Activated naive CD4-positive, alpha-beta T cell treated with anti-CD3 and anti-CD28 coated beads, Interleukin-2, amount 50 U/mL, for 24 hours (primary cell): ENCODE results near the gene RANBP1.

ENCODE experiments used
- H3K27ac Mint-ChIP-seq: one replicate; pipeline ENCODE4 v1.8.0; 2021; ENCODE audit warnings: mild to moderate bottlenecking, mixed read lengths
- H3K27me3 Mint-ChIP-seq: one replicate; pipeline ENCODE4 v1.8.0; 2021; ENCODE audit warnings: mixed read lengths
- H3K36me3 Mint-ChIP-seq: one replicate; pipeline ENCODE4 v1.8.0; 2021; ENCODE audit warnings: mixed read lengths
- H3K4me1 Mint-ChIP-seq: one replicate; pipeline ENCODE4 v1.8.0; 2021; ENCODE audit warnings: mixed read lengths
- H3K4me3 Mint-ChIP-seq: one replicate; pipeline ENCODE4 v1.8.0; 2021; ENCODE audit warnings: mild to moderate bottlenecking, mixed read lengths
- H3K9me3 Mint-ChIP-seq: one replicate; pipeline ENCODE4 v1.8.0; 2021; ENCODE audit warnings: mixed read lengths

RANBP1 gene

DNA sequence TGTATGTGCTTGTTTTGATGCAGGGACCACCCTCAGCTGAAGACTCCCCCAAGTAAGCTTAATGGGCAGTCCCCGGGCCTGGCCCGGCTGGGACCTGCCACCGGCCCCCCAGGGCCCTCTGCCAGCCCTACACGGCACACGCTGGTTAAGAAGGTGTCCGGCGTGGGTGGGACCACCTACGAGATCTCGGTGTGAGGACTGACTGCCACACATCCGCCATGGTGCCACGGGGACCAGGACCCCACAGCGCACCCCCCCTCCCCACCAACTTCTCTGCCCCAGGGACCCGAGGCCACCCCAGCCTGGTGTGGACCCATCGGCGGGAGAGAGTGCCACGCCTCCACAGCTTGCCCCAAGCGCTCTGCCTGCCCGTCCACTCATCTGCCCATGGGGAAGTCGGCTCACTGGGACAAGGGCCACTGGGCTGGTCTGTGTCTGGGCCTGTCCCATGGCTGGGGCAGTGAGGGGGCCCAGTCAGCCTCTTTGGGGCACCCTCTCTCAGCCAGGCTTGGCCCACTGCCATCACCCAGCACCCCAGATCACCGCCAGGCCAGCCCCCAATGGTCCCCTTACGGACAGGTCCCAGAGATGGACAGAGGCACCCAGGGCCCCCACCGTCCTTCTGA is 29.4 kb downstream of the RANBP1 start:
- H3K27me3 Mint-ChIP-seq = no peaks in the 10 kb centered on the region
- H3K4me1 Mint-ChIP-seq = no peaks in the 10 kb centered on the region

DNA sequence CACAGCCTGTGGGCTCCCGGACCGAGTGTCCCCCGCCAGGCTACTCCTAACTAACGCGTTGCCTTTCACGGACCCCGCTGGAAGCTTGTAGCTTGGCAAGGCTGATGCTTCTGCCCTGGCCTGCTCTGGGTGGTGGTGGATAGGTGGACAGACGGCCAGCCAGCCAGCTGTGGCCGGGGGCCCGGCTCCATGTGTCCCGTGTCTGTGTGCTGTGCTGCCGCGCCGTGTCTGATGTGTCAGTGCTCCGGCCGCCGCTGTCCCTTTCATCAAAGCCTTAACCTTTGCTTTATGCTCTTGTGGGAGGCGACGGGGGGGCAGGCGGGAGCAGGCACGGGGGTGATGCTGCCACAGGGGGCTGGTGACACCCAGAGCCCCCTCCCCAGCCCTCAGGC is 29.9 kb downstream of the RANBP1 start:
- Mint-ChIP-seq H3K36me3 (no peaks in the 10 kb centered on the region), H3K27ac (no peak overlapping the region), H3K27me3 (no peaks in the 10 kb centered on the region), H3K9me3 (no peaks in the 10 kb centered on the region), H3K4me1 (no peaks in the 10 kb centered on the region), H3K4me3 (no peak overlapping the region)

More for the DNA sequence above, 29.4 kb downstream of the RANBP1 start:
- H3K27ac Mint-ChIP-seq = no peak overlapping the region
- no peaks in the 10 kb centered on the region for H3K9me3 Mint-ChIP-seq
- no peak overlapping the region for H3K4me3 Mint-ChIP-seq
- no peaks in the 10 kb centered on the region for H3K36me3 Mint-ChIP-seq

DNA sequence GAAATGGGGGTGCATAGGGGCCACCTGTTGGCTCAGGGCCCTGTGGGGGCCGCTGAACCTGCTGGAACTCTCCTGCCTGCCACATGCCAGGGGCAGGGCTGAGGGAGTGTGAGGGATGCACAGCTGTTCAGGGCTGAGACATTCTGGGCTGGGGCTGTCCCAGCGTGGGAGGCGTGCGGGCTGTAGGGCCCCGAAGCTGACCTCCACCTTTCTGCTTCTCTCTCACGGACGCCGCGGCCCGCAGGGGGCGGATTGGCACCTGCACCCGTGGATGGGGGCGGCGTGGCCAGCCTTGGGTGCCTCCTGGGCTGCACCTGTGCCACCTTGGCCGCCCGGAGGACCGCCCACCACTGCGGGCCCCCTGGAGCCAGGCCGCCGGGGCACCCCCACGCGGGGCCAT is 30.9 kb downstream of the RANBP1 start:
- H3K36me3 Mint-ChIP-seq = no peaks in the 10 kb centered on the region
- no peaks in the 10 kb centered on the region for H3K4me1 Mint-ChIP-seq
- H3K9me3 Mint-ChIP-seq = no peaks in the 10 kb centered on the region
- H3K4me3 Mint-ChIP-seq = no peak overlapping the region
- H3K27me3 Mint-ChIP-seq = no peaks in the 10 kb centered on the region
- H3K27ac Mint-ChIP-seq = no peak overlapping the region

DNA sequence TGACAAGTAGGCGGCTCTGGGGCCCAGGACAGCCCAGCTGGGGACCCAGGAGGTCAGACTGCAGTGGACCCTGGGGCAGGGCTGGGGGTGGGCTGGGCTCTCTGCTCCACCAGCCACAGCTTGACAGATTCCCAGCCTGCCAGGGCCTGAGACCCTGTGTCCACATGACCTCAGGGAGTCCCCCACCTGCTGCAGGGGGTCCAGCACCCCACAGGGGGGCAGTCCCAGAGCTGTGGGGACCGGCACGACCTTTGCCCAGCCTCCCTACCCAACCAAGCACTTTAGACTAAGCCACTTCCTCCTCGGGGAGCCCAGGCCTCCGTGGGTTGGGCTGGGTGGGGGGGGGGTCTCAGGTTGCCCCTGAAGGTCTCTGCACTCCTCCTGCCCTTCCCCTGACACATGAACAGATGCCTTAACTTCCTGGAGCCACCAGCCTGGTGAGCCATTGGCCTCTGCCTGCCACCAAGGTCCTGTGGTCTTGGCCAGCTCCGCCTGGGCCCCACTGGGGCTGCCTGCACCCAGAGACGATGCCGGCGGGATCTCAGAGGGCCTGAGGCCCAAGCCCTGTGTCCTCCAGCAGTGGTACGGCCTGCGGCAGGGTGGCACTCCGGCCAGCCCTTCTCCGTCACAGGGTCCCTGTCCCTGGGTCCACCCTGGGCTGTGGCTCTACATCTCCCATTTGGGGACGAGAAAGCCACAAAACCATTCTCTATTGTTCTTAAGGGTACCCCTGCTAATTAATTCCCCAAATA is 31.5 kb downstream of the RANBP1 start:
- no peaks in the 10 kb centered on the region for H3K4me1 Mint-ChIP-seq
- H3K27me3 Mint-ChIP-seq = no peaks in the 10 kb centered on the region
- H3K4me3 Mint-ChIP-seq = no peak overlapping the region
- no peaks in the 10 kb centered on the region for H3K36me3 Mint-ChIP-seq
- no peak overlapping the region for H3K27ac Mint-ChIP-seq
- no peaks in the 10 kb centered on the region for H3K9me3 Mint-ChIP-seq

DNA sequence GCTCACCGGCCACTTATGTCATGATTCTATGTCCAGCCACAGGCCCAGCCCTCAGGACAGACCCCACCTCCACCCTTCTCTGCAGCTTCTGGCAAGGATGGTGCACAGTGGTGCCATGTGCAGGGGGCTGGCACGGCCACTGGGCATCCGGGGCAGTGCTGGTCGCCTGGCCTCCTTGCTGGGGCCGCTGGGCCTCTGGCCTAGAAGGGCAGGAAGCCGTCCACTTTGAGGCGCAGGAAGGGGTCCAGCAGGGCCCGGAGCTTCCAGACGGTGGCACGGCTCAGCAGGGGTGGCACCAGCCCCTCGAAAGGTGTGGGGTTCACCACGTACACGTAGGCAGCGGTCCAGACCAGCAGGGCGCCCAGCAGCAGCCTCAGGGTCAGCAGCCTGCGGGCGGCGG is 32.5 kb downstream of the RANBP1 start:
- H3K27ac Mint-ChIP-seq = no peak overlapping the region
- H3K4me3 Mint-ChIP-seq = no peak overlapping the region
- no peaks in the 10 kb centered on the region for H3K36me3 Mint-ChIP-seq
- no peaks in the 10 kb centered on the region for H3K27me3 Mint-ChIP-seq
- no peaks in the 10 kb centered on the region for H3K9me3 Mint-ChIP-seq
- H3K4me1 Mint-ChIP-seq = no peaks in the 10 kb centered on the region

DNA sequence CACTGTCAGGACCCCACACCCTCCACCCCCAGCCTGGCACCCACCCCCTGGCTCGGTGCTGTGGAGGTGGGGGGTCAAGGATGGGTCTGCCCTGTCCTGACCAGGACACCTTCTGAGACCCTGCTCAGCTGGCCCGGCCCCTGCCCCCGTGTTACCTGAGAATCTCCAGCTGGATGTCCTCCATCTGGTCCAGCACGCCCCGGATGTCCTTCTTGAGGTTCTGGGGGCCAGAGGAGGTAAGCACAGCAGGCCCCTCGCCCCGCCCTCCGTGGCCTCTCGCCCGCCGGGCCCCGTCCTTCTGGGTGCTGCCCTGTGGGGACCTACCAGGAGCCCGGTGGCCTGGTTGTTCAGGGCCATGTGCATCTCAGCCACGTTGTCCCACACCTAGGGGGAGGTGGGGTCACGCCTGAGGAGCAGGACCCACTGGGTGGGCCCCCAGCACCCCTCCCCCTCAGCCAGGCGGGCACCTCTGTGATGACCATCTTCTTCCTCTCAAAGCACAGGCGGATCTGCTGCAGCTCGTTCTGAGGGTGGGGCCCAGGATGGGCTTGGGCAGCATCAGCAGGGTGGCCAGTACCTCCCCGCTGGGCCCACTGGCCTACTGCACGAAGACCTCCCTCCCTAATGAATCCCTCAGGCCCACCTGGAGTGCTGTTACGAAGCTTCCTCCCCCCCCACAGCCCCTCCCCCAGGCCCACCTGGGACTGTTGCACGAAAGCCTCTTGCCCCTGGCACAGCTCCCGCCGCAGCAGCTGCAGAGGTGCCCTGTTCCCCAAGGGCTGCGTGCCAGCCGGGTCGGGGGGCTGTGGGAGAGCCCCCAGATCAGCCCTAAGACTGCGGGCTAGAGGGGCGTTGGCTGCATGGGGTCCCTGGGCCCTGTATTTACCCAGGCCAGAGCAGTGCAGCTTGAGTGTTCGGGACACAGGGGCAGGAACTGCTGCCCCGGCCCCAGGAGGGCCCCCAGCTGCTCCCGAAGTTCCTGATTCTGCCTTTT is 33.6 kb downstream of the RANBP1 start:
- H3K9me3 Mint-ChIP-seq = no peaks in the 10 kb centered on the region
- H3K36me3 Mint-ChIP-seq = no peaks in the 10 kb centered on the region
- no peaks in the 10 kb centered on the region for H3K27me3 Mint-ChIP-seq
- H3K27ac Mint-ChIP-seq = no peak overlapping the region
- H3K4me3 Mint-ChIP-seq = no peak overlapping the region
- no peaks in the 10 kb centered on the region for H3K4me1 Mint-ChIP-seq

DNA sequence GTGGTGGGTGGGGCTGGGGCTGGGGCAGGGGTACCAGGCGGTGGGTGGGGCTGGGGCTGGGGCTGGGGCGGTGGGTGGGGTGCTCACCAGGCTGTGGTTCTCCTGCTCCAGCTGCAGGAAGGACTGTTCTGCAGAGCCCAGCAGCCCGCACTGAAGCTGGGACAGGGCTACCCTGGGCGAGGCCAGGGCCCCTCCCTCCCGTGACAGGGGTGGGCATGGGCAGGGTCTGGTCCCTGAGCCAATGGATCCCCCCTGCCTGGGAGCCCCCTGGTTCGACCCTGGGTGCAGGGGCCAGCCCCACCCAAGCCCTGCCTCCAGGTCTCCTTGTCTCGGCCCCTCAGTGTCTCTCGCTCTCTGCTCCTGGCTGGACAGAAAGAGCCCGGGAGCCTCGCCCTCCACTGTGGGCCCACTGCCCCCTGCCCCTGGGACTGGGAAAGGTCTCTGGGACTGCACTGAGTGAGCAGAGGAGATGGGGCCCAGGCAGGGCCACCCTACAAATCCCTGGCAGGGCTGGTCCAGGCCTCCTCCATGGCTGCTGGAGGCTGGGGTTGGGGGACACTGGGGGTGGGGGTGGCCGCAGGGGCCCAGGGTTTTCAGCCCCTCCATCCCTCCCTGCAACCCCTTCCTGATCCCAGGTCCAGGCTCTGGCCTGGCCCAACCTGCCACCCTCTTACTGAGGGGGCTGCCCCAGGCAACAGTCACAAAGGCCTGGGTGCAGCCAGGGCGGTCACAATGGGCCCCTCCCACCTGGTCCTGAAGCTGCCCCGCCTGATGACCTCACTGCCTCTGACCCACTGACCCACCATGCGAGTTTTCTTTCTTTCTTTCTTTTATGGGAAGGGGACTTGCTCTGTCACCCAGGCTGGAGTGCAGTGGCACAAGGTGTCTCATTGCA is 34.7 kb downstream of the RANBP1 start, which contains the start of gene CCDC188:
TSS of gene CCDC188 (minus strand) at position 675 of the 895 bp plus-strand sequence. CDS start at position 606, 69 bp downstream.
- no peak within 1 kb of the TSS for H3K27ac Mint-ChIP-seq
- H3K4me1 Mint-ChIP-seq = no peaks in the 10 kb centered on the region
- H3K36me3 Mint-ChIP-seq = no peaks in the 10 kb centered on the region

DNA sequence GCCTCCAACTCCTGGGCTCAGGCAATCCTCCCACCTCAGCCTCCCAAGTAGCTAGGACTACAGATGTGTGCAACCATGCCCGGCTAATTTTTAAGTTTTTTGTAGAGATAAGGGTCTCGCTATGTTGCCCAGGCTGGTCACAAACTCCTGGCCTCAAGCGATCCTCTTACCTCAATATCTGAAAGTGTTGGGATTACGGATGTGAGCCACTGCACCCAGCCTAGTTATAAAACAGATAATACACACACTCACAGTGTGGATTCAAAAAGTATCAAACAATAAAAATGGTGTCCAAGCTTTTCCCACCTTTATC is 35.3 kb downstream of the RANBP1 start:
- no peak overlapping the region for H3K27ac Mint-ChIP-seq
- no peaks in the 10 kb centered on the region for H3K36me3 Mint-ChIP-seq
- H3K4me3 Mint-ChIP-seq = no peak overlapping the region
- no peaks in the 10 kb centered on the region for H3K27me3 Mint-ChIP-seq
- no peaks in the 10 kb centered on the region for H3K9me3 Mint-ChIP-seq
- H3K4me1 Mint-ChIP-seq = no peaks in the 10 kb centered on the region

More for the DNA sequence above, 34.7 kb downstream of the RANBP1 start, which contains the start of gene CCDC188:
- H3K9me3 Mint-ChIP-seq = no peaks in the 10 kb centered on the region
- no peaks in the 10 kb centered on the region for H3K27me3 Mint-ChIP-seq
- no peak within 1 kb of the TSS for H3K4me3 Mint-ChIP-seq

DNA sequence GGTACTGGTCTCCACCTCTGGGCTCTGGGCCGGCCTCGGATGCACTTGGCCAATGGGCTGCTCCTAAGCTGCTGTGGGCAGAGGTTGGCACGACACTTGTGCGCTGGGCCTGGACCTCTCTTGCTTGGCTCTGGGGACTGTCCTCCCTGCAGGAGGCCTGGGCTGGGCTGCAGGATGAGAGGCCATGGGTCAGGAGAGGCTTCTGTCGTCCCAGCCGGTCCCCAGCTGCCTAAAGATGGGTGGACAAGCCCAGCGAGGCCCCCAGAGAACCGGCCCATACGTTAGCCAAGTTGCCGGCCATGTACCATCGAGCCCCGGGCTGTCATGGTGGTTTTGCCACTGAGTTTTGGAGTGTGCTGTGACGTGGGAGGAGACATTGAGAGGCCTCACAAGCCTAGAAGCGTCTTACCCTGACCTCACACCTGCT is 36.6 kb downstream of the RANBP1 start:
- Mint-ChIP-seq H3K9me3 (no peaks in the 10 kb centered on the region), H3K36me3 (no peaks in the 10 kb centered on the region), H3K4me1 (no peaks in the 10 kb centered on the region), H3K4me3 (no peak overlapping the region), H3K27me3 (peaks cover 1% of the 10 kb centered on the region), H3K27ac (no peak overlapping the region)

DNA sequence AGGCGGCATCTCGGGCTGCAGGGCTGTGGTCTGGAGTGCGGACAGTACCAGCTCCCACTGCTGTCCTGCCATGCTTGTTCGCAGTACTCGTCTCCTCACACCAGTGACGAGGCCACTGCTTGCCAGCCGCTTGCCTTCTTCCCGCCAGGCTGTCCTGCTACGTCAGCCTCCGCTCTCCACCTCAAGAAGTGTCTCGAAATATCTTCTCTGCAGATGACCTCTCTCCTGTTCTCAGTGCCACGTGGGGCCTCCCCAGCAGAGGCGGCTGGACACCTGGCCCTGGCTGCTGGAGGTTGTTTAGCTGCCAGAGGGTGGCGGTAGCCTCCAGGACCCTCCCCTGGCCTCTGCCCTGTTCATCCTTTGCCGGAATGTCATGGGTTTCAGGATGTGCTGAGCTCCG is 38.0 kb downstream of the RANBP1 start:
- no peaks in the 10 kb centered on the region for H3K36me3 Mint-ChIP-seq
- H3K4me3 Mint-ChIP-seq = no peak overlapping the region
- H3K9me3 Mint-ChIP-seq = no peaks in the 10 kb centered on the region
- H3K27me3 Mint-ChIP-seq = peaks cover 1% of the 10 kb centered on the region
- H3K4me1 Mint-ChIP-seq = no peaks in the 10 kb centered on the region
- H3K27ac Mint-ChIP-seq = no peak overlapping the region

DNA sequence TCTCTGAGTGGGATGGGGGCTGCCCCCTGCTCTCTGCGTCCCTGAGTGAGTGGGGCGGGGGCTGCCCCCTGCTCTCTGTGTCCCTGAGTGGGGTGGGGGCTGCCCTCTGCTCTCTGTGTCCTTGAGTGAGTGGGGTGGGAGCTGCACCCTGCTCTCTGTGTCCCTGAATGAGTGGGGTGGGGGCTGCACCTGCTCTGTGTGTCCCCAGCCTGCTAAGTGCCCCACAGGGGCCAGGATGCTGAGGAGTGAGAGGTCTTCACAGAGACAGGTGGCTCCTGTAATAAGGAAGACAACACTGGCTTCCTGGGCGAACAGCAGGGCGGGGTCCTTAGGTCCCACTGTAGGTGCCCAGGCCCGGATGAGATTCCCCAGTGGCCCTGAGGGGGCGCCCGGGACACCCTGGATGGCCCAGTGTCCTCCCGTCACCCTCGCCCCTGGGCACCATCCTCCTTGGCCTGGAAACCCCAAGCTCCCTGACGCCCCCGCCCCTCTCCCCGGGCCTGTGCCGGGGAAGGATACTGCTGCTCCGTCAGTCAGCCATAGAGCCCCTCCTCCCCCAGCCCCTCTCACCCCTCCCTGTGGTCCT is 38.8 kb downstream of the RANBP1 start:
- H3K4me3 Mint-ChIP-seq = no peak overlapping the region
- no peaks in the 10 kb centered on the region for H3K9me3 Mint-ChIP-seq
- H3K27me3 Mint-ChIP-seq = peaks cover 1% of the 10 kb centered on the region
- no peak overlapping the region for H3K27ac Mint-ChIP-seq
- no peaks in the 10 kb centered on the region for H3K4me1 Mint-ChIP-seq
- H3K36me3 Mint-ChIP-seq = no peaks in the 10 kb centered on the region

DNA sequence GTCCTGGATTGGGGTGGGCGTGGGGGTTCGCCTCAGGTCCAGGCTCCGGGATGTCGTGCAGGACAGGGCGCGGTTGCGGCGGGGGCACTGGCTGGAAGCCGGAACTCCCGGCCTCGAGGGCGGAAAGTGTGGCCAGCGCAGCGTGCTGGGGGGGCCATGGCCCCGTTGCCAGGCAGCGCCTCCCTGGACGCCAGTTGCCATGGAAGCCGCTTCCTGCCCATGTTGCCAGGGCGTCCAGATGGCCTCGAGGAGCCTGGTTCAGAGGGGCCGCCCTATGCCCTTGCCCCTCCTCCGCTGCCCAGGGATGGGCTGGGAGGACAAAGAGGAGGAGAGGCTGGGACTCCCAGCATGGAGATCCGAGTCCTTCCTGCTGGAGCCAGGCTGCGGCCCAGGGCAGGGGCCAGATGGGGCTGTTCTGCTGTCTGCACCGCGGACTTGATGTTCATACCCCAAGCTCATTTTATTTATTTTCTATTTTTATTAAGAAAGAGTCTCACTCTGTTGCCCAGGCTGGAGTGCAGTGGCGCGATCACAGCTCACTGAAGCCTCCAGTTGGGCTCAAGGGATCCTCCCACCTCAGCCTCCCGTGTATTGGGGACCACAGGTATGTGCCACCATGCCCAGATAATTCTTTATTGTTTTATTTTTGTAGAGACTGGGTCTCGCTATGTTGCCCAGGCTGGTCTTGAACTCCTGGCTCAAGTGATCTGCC is 39.6 kb downstream of the RANBP1 start:
- no peak overlapping the region for H3K4me3 Mint-ChIP-seq
- H3K4me1 Mint-ChIP-seq = no peaks in the 10 kb centered on the region
- no peaks in the 10 kb centered on the region for H3K36me3 Mint-ChIP-seq
- H3K27ac Mint-ChIP-seq = no peak overlapping the region
- H3K9me3 Mint-ChIP-seq = no peaks in the 10 kb centered on the region
- peaks cover 1% of the 10 kb centered on the region for H3K27me3 Mint-ChIP-seq

DNA sequence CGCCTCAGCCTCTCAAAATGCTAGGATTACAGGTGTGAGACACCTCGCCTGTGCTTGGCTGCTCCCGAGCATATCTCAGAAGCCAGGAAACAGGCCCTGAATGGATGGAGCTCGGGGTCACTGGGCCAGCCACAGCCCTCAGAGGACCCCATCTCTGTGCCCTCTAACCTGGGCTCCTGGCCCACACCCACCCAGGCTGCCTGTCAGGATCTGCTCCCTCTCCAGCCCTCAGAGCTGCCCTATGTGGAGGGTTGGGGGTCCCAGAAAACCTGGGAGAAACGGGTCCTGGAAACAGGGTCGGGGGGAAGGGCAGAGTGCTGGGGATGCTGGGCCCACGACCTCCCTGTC is 40.1 kb downstream of the RANBP1 start:
- H3K36me3 Mint-ChIP-seq = no peaks in the 10 kb centered on the region
- no peaks in the 10 kb centered on the region for H3K9me3 Mint-ChIP-seq
- no peaks in the 10 kb centered on the region for H3K4me1 Mint-ChIP-seq
- H3K27ac Mint-ChIP-seq = no peak overlapping the region
- peaks cover 1% of the 10 kb centered on the region for H3K27me3 Mint-ChIP-seq
- no peak overlapping the region for H3K4me3 Mint-ChIP-seq
